GM12801 (cell line): ENCODE measurements around the gene DICER1.

Experiments used
- TF ChIP-seq, protein P1 (sequence below): IDR thresholded peaks from one replicate; pipeline ENCODE4 v1.5.1; 2011; ENCODE audit warnings: control low read depth; ENCODE audit not compliant: insufficient read length; ENCODE audit errors: extremely low read depth

Gene DICER1

GRCh38 chr14:95119336-95119735, 38.0 kb downstream of the DICER1 start:
- TF ChIP-seq, protein P1, sequence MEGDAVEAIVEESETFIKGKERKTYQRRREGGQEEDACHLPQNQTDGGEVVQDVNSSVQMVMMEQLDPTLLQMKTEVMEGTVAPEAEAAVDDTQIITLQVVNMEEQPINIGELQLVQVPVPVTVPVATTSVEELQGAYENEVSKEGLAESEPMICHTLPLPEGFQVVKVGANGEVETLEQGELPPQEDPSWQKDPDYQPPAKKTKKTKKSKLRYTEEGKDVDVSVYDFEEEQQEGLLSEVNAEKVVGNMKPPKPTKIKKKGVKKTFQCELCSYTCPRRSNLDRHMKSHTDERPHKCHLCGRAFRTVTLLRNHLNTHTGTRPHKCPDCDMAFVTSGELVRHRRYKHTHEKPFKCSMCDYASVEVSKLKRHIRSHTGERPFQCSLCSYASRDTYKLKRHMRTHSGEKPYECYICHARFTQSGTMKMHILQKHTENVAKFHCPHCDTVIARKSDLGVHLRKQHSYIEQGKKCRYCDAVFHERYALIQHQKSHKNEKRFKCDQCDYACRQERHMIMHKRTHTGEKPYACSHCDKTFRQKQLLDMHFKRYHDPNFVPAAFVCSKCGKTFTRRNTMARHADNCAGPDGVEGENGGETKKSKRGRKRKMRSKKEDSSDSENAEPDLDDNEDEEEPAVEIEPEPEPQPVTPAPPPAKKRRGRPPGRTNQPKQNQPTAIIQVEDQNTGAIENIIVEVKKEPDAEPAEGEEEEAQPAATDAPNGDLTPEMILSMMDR, result no peak

DNA sequence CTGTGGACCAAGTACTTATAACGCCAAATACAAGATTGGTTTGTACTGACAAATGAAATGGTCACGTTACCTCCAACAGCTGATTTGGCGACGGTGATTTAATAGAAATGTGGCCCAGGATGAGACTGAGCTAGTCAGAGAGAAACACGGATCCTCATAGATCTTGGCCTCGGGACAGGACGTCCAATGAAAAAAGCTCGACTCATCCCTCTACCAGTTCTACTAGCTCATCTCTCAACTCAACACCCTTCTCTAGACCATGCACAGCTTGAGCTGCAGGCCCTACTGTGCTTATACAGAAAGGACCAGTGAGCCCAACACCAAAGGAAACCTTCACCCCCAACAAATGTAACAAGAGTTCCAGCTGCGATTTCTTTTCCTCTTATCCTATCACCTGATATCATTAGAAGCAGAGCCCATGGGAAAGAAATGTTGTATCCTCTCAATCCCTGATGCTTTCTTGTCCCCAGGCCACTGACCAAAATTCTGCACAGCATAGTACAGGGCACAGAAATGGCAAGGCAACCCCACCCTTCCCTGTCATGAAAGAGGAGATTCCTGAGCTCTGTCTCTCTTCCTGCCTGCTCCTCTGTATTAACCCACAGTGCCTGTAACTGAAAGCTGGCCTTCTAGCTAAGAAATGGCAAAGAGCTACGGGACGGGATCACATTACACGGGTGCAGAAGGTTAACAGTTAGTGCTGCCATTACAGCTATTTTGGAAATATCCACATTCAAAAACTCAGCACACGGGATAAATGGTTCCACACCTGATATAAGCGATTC, 39.2 kb downstream of the DICER1 start:
- TF ChIP-seq, protein P1, result no peak

DNA sequence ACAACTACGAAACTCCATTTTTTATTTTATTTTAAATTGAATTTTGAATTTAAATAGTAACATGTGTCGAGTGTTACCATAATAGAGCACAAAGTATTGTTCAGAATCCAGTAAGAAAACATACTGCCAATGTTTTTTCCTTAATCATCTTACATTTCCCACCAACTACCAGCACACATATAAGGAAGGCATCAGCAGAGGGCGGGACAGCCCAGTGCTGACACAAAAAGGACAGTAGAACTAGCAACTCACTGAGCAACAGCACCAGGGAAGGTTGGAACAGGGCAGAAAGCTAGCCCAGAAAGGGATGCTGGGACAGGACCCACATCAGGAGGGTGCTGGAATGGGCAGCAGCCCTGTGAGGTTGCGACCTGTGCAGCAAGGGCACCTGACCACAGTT, 43.9 kb downstream of the DICER1 start:
- TF ChIP-seq, protein P1, result no peak

GRCh38 chr14:95111507-95112164, 45.7 kb downstream of the DICER1 start:
- TF ChIP-seq, protein P1, result no peak

DNA sequence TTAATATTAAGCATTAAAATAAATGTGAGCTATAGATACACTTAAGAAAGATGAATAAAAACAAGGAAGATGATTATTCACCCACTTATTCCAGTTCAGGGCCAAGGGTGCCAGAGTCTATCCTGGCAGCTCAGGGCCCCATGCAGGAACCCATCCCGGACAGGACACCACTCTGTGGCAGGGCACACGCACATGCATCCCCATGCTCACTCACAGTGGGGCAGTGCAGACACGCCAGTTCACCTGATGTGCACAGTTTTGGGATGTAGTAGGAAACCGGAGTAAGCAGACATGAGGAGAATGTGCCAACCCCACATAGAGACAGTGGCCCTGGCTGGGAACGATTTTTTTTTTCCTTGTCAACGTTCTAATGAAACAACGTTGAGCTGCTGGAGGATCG, 47.2 kb downstream of the DICER1 start:
- TF ChIP-seq, protein P1, result no peak

- TF ChIP-seq, protein P1, result no peak
These were observed 49.6 kb downstream of the DICER1 start for GRCh38 chr14:95107711-95108110.

DNA sequence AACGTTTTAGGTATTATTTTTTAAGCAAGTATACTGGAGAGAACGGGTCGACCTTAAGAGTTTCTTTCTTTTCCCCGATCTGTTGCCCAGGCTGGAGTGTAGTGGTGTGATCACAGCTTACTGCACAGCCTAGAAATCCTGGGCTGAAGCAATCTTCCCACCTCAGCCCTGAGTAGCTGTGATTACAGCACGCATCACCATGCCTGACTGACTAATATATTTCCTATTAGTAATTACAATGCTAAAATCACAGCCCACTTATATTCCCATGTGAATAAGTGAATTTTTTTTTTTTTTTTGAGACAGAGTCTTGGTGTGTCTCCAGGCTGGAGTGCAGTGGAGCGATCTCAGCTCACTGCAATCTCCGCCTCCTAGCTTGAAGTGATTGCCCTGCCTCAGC, 50.4 kb downstream of the DICER1 start:
- TF ChIP-seq, protein P1, result no peak
